GM23338 (cell line): Measurements from ENCODE around the gene IRF1. TPM values are rescaled to one million over a fixed set of nuclear protein-coding genes. Genes with fewer than 3 reads are reported as not detected.
"Not testable (repeated sequence)": the region's sequence is repeated elsewhere in the genome, so short reads cannot be mapped to it uniquely, and the experiment has no call there.

ENCODE experiments used
- ATAC-seq: fragments of 200-7000 bp; cut with Tn5 transposase; 3 replicates; pipeline ENCODE4 v1.9.1; 2020
- DNase-seq: peaks from one replicate; pipeline ENCODE4 v3.0.0-alpha.2; 2015; ENCODE audit warnings: low spot score
- H2AFZ ChIP-seq: fragments of 200-600 bp; sonication (generic); 2 replicates; pipeline ENCODE4 v1.8.0; 2016; ENCODE audit warnings: antibody characterized with exemption, mild to moderate bottlenecking, moderate library complexity
- H3F3A ChIP-seq: fragments of 200-600 bp; sonication (generic); replicated peaks from 2 replicates; pipeline ENCODE4 v1.8.0; 2017; ENCODE audit warnings: antibody characterized with exemption, mixed run types, low read depth
- H3K27ac ChIP-seq: fragments of 200-600 bp; sonication (generic); 2 replicates; pipeline ENCODE4 v1.6.1; 2016; ENCODE audit warnings: low read depth
- H3K27me3 ChIP-seq: fragments of 200-600 bp; sonication (generic); 2 replicates; pipeline ENCODE4 v1.8.0; 2016; ENCODE audit warnings: mild to moderate bottlenecking, mixed run types, moderate library complexity; ENCODE audit not compliant: insufficient read depth
- H3K36me3 ChIP-seq: fragments of 200-600 bp; sonication (generic); 2 replicates; pipeline ENCODE4 v1.8.0; 2016; ENCODE audit warnings: mild to moderate bottlenecking; ENCODE audit not compliant: insufficient read depth
- H3K4me1 ChIP-seq: fragments of 200-600 bp; sonication (generic); 2 replicates; pipeline ENCODE4 v1.8.0; 2016; ENCODE audit warnings: mild to moderate bottlenecking, moderate library complexity; ENCODE audit not compliant: insufficient read depth
- H3K4me2 ChIP-seq: fragments of 200-600 bp; sonication (generic); 2 replicates; pipeline ENCODE4 v1.7.1; 2017; ENCODE audit warnings: mixed run types
- H3K4me3 ChIP-seq: fragments of 200-600 bp; sonication (generic); 2 replicates; pipeline ENCODE4 v1.6.1; 2016; ENCODE audit warnings: mixed run types
- H3K79me2 ChIP-seq: fragments of 200-600 bp; sonication (generic); replicated peaks from 2 replicates; pipeline ENCODE4 v1.8.0; 2017; ENCODE audit warnings: mild to moderate bottlenecking; ENCODE audit not compliant: insufficient read depth
- H3K9me2 ChIP-seq: fragments of 200-600 bp; sonication (generic); 2 replicates; pipeline ENCODE4 v1.8.0; 2017; ENCODE audit not compliant: insufficient read depth
- H4K20me1 ChIP-seq: fragments of 200-600 bp; sonication (generic); replicated peaks from 2 replicates; pipeline ENCODE4 v1.8.0; 2017; ENCODE audit warnings: mild to moderate bottlenecking; ENCODE audit not compliant: insufficient read depth
- H3K27ac Mint-ChIP-seq: 2 replicates; pipeline ENCODE4 v1.8.0; 2020; ENCODE audit warnings: inconsistent platforms, mild to moderate bottlenecking, moderate library complexity, mixed read lengths
- H3K27me3 Mint-ChIP-seq: 3 replicates; pipeline ENCODE4 v1.8.0; 2022; ENCODE audit warnings: low read depth, mild to moderate bottlenecking, moderate library complexity, mixed read lengths, inconsistent platforms; ENCODE audit not compliant: insufficient read depth, poor library complexity
- H3K36me3 Mint-ChIP-seq: 3 replicates; pipeline ENCODE4 v1.8.0; 2021; ENCODE audit warnings: low read depth, mild to moderate bottlenecking, inconsistent platforms, moderate library complexity, mixed read lengths
- H3K4me1 Mint-ChIP-seq: 3 replicates; pipeline ENCODE4 v1.8.0; 2020; ENCODE audit warnings: mild to moderate bottlenecking, inconsistent platforms, mixed read lengths
- H3K4me3 Mint-ChIP-seq: 3 replicates; pipeline ENCODE4 v1.8.0; 2021; ENCODE audit warnings: moderate library complexity, mild to moderate bottlenecking, inconsistent platforms, mixed read lengths
- H3K9me3 Mint-ChIP-seq: 3 replicates; pipeline ENCODE4 v1.8.0; 2020; ENCODE audit warnings: moderate library complexity, mild to moderate bottlenecking, inconsistent platforms, mixed read lengths
- polyA plus RNA-seq: library from polyadenylated mRNA; unstranded; fragments of >200 nt; fragmentation: Nextera tagmentation; extraction: Ambion mirVana; gene quantifications from 2 replicates; pipeline ENCODE4 v1.2.1, GENCODE V29; 2016
- total RNA-seq: library from RNA; depleted of rRNA; stranded (reverse); fragments of >200 nt; shearing (Covaris generic); gene quantifications from 2 replicates; pipeline ENCODE4 v1.2.3, GENCODE V29; 2014
- TF ChIP-seq, protein P1 (sequence below): IDR thresholded peaks from one replicate; pipeline ENCODE4 v1.6.1; 2018; ENCODE audit warnings: antibody characterized with exemption; ENCODE audit not compliant: unreplicated experiment
- TF ChIP-seq, protein P2 (sequence below): IDR thresholded peaks from 2 replicates; pipeline ENCODE4 v1.6.1; 2016; ENCODE audit warnings: antibody characterized with exemption
- TF ChIP-seq, protein P3 (sequence below), 2 experiments: fragments of 200-600 bp in 1 of 2; sonication (generic) in 1 of 2; conservative IDR thresholded peaks; 2 replicates each; pipeline versions ENCODE4 v1.5.1 to v1.6.1; 2016 to 2017; ENCODE audit warnings: antibody characterized with exemption in 2 of 2, low read depth in 2 of 2, mild to moderate bottlenecking in 2 of 2, moderate library complexity in 1 of 2

The IRF1 gene
- total and polyA plus RNA-seq, 2 experiments from 2014 or later, result 6.9 to 8.6 TPM

- Histone ChIP-seq H3F3A (no peaks in the 10 kb centered on the region), H3K9me2 (no peaks in the 10 kb centered on the region), H3K27ac (no peak overlapping the region), H3K4me3 (no peak overlapping the region), H2AFZ (no peak overlapping the region), H3K4me2 (no peak overlapping the region), H3K36me3 (no peaks in the 10 kb centered on the region), H4K20me1 (peaks cover 3% of the 10 kb centered on the region; the same call in 1 of the 2 replicates), H3K79me2 (0 out of 2 replicates have a peak, but pooled peaks cover 5% of the 10 kb centered on the region), H3K4me1 (peaks cover 5% of the 10 kb centered on the region; the same call in 1 of the 2 replicates), H3K27me3 (peaks cover 10% of the 10 kb centered on the region)
- no peak for ATAC-seq
- H3K27me3 Mint-ChIP-seq, result peaks cover 14% of the 10 kb centered on the region
- H3K36me3 Mint-ChIP-seq, result peaks cover 20% of the 10 kb centered on the region
- H3K4me3 Mint-ChIP-seq, result no peak overlapping the region
- TF ChIP-seq, protein P1, sequence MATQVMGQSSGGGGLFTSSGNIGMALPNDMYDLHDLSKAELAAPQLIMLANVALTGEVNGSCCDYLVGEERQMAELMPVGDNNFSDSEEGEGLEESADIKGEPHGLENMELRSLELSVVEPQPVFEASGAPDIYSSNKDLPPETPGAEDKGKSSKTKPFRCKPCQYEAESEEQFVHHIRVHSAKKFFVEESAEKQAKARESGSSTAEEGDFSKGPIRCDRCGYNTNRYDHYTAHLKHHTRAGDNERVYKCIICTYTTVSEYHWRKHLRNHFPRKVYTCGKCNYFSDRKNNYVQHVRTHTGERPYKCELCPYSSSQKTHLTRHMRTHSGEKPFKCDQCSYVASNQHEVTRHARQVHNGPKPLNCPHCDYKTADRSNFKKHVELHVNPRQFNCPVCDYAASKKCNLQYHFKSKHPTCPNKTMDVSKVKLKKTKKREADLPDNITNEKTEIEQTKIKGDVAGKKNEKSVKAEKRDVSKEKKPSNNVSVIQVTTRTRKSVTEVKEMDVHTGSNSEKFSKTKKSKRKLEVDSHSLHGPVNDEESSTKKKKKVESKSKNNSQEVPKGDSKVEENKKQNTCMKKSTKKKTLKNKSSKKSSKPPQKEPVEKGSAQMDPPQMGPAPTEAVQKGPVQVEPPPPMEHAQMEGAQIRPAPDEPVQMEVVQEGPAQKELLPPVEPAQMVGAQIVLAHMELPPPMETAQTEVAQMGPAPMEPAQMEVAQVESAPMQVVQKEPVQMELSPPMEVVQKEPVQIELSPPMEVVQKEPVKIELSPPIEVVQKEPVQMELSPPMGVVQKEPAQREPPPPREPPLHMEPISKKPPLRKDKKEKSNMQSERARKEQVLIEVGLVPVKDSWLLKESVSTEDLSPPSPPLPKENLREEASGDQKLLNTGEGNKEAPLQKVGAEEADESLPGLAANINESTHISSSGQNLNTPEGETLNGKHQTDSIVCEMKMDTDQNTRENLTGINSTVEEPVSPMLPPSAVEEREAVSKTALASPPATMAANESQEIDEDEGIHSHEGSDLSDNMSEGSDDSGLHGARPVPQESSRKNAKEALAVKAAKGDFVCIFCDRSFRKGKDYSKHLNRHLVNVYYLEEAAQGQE, result no peak
- TF ChIP-seq, protein P2, sequence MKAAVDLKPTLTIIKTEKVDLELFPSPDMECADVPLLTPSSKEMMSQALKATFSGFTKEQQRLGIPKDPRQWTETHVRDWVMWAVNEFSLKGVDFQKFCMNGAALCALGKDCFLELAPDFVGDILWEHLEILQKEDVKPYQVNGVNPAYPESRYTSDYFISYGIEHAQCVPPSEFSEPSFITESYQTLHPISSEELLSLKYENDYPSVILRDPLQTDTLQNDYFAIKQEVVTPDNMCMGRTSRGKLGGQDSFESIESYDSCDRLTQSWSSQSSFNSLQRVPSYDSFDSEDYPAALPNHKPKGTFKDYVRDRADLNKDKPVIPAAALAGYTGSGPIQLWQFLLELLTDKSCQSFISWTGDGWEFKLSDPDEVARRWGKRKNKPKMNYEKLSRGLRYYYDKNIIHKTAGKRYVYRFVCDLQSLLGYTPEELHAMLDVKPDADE, result no peak
- TF ChIP-seq, protein P3, sequence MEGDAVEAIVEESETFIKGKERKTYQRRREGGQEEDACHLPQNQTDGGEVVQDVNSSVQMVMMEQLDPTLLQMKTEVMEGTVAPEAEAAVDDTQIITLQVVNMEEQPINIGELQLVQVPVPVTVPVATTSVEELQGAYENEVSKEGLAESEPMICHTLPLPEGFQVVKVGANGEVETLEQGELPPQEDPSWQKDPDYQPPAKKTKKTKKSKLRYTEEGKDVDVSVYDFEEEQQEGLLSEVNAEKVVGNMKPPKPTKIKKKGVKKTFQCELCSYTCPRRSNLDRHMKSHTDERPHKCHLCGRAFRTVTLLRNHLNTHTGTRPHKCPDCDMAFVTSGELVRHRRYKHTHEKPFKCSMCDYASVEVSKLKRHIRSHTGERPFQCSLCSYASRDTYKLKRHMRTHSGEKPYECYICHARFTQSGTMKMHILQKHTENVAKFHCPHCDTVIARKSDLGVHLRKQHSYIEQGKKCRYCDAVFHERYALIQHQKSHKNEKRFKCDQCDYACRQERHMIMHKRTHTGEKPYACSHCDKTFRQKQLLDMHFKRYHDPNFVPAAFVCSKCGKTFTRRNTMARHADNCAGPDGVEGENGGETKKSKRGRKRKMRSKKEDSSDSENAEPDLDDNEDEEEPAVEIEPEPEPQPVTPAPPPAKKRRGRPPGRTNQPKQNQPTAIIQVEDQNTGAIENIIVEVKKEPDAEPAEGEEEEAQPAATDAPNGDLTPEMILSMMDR (conservative IDR thresholded peaks at IDR 0.05; ENCODE audit: low read depth in 2 of 2), result no peak
- DNase-seq, result no peak
- H3K27ac Mint-ChIP-seq, result no peak overlapping the region
- no peaks in the 10 kb centered on the region for H3K9me3 Mint-ChIP-seq
- H3K4me1 Mint-ChIP-seq, result peaks cover 11% of the 10 kb centered on the region; the same call in 2 of the 3 replicates
Observed at GRCh38 chr5:132485641-132486317, 4.8 kb downstream of the IRF1 start.

DNA sequence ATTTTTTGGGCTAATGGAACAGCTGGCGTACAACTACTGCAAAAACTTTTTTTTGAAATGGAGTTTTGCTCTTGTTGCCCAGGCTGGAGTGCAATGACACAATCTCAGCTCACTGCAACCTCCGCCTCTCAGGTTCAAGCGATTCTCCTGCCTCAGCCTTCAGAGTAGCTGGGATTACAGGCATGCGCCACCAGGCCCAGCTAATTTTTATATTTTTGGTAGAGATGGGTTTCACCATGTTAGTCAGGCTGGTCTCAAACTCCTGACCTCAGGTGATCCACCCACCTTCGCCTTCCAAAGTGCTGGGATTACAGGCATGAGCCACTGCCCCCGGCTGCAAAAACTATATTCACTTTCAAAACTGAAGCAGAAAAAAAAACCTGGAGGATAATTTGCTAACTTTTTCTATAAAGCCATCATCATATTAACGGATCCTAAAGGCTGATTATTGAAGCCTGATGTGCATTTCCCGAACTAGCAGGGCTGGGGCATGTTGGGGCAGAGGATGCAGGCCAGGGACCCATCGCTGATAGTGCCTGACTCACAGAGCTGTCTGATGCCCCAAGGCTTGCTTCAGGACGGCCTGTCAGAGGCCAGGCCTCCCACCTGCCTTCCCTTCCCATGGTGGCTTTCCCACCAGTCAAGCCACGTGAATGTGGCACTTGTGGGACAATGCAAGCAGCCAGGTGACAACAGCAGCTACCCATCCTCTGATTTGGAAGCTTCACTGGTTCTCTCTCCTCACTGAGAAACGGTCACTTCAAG, 5.5 kb downstream of the IRF1 start:
- H3K4me3 ChIP-seq, ATAC-seq, H3K4me1 ChIP-seq, DNase-seq, H3K9me3 Mint-ChIP-seq, H3K9me2 ChIP-seq, H3F3A ChIP-seq, H3K27ac ChIP-seq, H3K4me2 ChIP-seq, H3K27ac Mint-ChIP-seq, H3K36me3 ChIP-seq, H3K79me2 ChIP-seq, H2AFZ ChIP-seq, H3K4me3 Mint-ChIP-seq, H4K20me1 ChIP-seq: not testable (repeated sequence)
- peaks cover 11% of the 10 kb centered on the region; the same call in 2 of the 3 replicates for H3K4me1 Mint-ChIP-seq
- H3K27me3 Mint-ChIP-seq, result peaks cover 14% of the 10 kb centered on the region
- peaks cover 20% of the 10 kb centered on the region for H3K36me3 Mint-ChIP-seq
- peaks cover 10% of the 10 kb centered on the region for H3K27me3 ChIP-seq
